Activated CD8-positive, alpha-beta T cell treated with anti-CD3 and anti-CD28 coated beads, Interleukin-2, amount 10 ng/mL, durations not matched to agents 7 days and 5 days (primary cell): ENCODE results near the gene ZFP57. TPM values are rescaled to one million over a fixed set of nuclear protein-coding genes. Genes with fewer than 3 reads are reported as not detected.
"Not testable (repeated sequence)": the region's sequence is repeated elsewhere in the genome, so short reads cannot be mapped to it uniquely, and the experiment has no call there.

ENCODE experiments used
- ATAC-seq: fragments of 150-1000 bp; cut with Tn5 transposase; one replicate; pipeline ENCODE4 v1.10.0; 2021; ENCODE audit warnings: moderate library complexity
- CTCF ChIA-PET: fragments of 350-600 bp; sonication (Branson Sonifier 250); formaldehyde crosslinking; loops from one replicate; lab custom pipeline; 2021; ENCODE audit warnings: antibody characterized with exemption; lab: Charles Lee
- POLR2A ChIA-PET: fragments of 350-600 bp; sonication (Branson Sonifier 250); formaldehyde crosslinking; loops from one replicate; lab custom pipeline; 2021; ENCODE audit warnings: antibody characterized with exemption; lab: Charles Lee
- DNase-seq: peaks from one replicate; pipeline ENCODE4 v3.0.0-alpha.2; 2020
- H3K27ac Mint-ChIP-seq: one replicate; pipeline ENCODE4 v1.8.0; 2021; ENCODE audit warnings: mild to moderate bottlenecking, mixed read lengths
- H3K27me3 Mint-ChIP-seq: one replicate; pipeline ENCODE4 v1.8.0; 2021; ENCODE audit warnings: low read depth, mixed read lengths
- H3K36me3 Mint-ChIP-seq: one replicate; pipeline ENCODE4 v1.8.0; 2021; ENCODE audit warnings: low read depth, mixed read lengths
- H3K4me1 Mint-ChIP-seq: one replicate; pipeline ENCODE4 v1.8.0; 2021; ENCODE audit warnings: low read depth, mixed read lengths
- H3K4me3 Mint-ChIP-seq: one replicate; pipeline ENCODE4 v1.8.0; 2021; ENCODE audit warnings: mild to moderate bottlenecking, mixed read lengths
- H3K9me3 Mint-ChIP-seq: one replicate; pipeline ENCODE4 v1.8.0; 2022; ENCODE audit warnings: mixed read lengths; ENCODE audit not compliant: insufficient read depth
- total RNA-seq, 2 experiments: library from RNA; stranded (reverse); gene quantifications; one replicate each; pipeline ENCODE4 v1.2.3, GENCODE V29; 2021

The ZFP57 gene
- total RNA-seq, 2 experiments from 2014 or later = not detected

DNA sequence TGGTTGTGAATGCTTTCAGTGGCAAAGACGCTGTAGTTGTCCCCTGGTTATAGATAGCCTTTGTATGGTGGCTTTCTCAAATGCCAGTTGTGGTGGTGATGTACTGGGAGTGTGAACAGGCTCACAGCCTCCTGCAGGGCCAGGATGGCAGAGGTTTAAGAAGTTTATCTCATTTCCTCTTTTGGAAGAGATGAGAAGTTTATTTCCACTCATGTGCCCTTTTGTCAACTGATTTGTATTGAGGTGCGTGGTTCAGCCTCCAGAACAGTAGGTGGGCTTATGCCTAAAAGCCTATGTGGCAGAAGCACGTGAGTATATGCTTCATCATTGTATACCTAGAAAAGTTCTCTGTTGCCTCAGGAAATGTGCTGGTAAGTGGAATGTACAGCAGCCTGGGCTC, 13.7 kb upstream of the ZFP57 start:
- DNase-seq (no peak), ATAC-seq (no peak)
- H3K27me3 Mint-ChIP-seq = peaks cover 12% of the 10 kb centered on the region
- H3K4me1 Mint-ChIP-seq = no peaks in the 10 kb centered on the region
- CTCF ChIA-PET = interaction anchor here (1.6 kb wide), 1 partner anchor 41 kb away, joined by 6 read pairs; no protein-coding TSS in a partner anchor
- H3K9me3 Mint-ChIP-seq = peaks cover 5% of the 10 kb centered on the region
- peaks cover 3% of the 10 kb centered on the region for H3K36me3 Mint-ChIP-seq
- no peak overlapping the region for H3K27ac Mint-ChIP-seq
- POLR2A ChIA-PET = no interaction called here
- H3K4me3 Mint-ChIP-seq = no peak overlapping the region

DNA sequence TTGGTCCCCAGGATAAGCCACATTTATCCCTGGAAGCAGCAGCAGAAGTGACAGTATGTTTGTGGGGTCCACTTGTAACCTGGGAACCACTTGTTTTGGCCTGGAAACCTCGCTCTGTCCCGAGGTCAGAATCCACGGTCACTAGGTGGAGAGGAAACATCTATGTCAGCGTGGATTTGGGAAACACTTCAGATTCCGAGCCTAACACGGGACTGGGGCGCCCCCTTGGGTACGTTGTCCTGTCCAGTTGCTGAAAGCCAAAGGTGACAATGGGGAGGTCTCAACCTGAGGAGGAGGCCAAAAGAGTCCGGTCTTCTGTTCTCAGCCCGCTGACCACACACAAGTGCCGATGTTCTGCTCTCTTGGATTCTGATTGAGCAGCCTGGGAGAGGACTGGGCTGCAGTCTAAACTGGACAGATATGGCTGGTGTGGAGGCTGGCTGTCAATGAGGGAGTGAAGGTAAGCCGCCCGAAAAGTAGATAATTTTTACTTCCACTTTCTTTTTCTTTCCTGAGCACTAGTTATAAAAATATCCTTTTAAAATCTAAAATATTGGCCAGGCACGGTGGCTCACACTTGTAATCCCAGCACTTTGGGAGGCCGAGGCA, 4.9 kb upstream of the ZFP57 start:
- CTCF ChIA-PET = interaction anchor here (2.8 to 2.9 kb wide), 2 partner anchors 32 to 37 kb away, joined by 12 to 19 read pairs; no protein-coding TSS in a partner anchor
- Mint-ChIP-seq H3K36me3 (no peaks in the 10 kb centered on the region), H3K9me3 (no peaks in the 10 kb centered on the region), H3K27me3 (peaks cover 4% of the 10 kb centered on the region), H3K4me3 (no peak overlapping the region), H3K27ac (no peak overlapping the region), H3K4me1 (peaks cover 6% of the 10 kb centered on the region)
- ATAC-seq (no peak), DNase-seq (no peak)
- POLR2A ChIA-PET = no interaction called here

- no peaks in the 10 kb centered on the region for H3K36me3 Mint-ChIP-seq
- CTCF ChIA-PET = interaction anchor here (1.6 kb wide), 1 partner anchor 28 kb away, joined by 5 read pairs; no protein-coding TSS in a partner anchor
- no peak overlapping the region for H3K4me3 Mint-ChIP-seq
- ATAC-seq = no peak
- peaks cover 4% of the 10 kb centered on the region for H3K27me3 Mint-ChIP-seq
- no peak for DNase-seq
- H3K27ac Mint-ChIP-seq = no peak overlapping the region
- POLR2A ChIA-PET = no interaction called here
- H3K4me1 Mint-ChIP-seq = peaks cover 12% of the 10 kb centered on the region
- H3K9me3 Mint-ChIP-seq = no peaks in the 10 kb centered on the region
Measured at GRCh38 chr6:29681811-29682210, 859 bp upstream of the ZFP57 start.

DNA sequence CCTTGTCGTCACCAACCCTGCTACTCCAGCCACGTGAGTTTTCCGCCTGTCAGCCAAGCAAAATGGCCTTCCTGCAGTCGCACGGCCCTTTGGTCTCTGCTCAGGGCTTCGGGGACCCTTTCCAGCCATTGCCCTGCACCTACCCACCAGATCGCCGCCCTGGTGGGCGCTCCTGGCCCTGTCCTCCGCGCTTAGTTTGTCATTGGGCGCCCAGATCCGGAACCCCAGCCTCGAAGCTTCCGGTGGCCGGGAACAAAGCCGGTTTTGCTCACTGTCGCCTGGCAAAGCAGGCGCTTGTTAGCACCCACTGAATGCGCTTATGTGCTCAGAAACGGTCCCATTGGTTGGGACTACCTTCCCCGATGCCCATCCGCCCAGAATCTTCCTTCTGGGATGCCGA, 536 bp downstream of the ZFP57 start:
- no peak for DNase-seq
- peaks cover 16% of the 10 kb centered on the region for H3K4me1 Mint-ChIP-seq
- ChIA-PET CTCF (interaction anchor here (6.2 kb wide), 1 partner anchor 29 kb away, joined by 69 read pairs; no protein-coding TSS in a partner anchor), POLR2A (no interaction called here)
- no peaks in the 10 kb centered on the region for H3K9me3 Mint-ChIP-seq
- H3K27me3 Mint-ChIP-seq = peaks cover 2% of the 10 kb centered on the region
- H3K27ac Mint-ChIP-seq = no peak overlapping the region
- ATAC-seq = no peak
- no peak overlapping the region for H3K4me3 Mint-ChIP-seq
- H3K36me3 Mint-ChIP-seq = no peaks in the 10 kb centered on the region

DNA sequence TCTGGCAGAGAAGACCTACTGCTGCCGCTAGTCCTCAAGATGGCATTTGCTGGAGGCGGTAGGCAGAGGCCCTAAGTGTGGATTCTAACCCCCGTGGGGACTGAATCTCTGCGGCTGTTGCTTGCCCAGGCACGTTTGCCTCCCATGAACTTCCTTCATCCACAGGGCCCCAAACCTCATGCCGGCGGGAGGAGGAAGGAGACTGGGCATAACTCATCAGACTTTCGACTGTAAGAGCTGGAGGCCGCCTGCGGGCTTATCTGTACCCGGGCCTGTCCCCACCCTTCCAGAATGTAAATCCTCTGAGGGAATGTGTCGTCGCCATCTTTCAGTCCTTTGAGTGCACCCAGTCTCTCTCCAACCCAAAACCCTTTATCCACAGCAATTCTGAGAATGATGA, 990 bp downstream of the ZFP57 start:
- peaks cover 16% of the 10 kb centered on the region for H3K4me1 Mint-ChIP-seq

GRCh38 chr6:29678114-29678513, 2.8 kb downstream of the ZFP57 start:
- POLR2A ChIA-PET = no interaction called here
- H3K9me3 Mint-ChIP-seq = no peaks in the 10 kb centered on the region
- peaks cover 7% of the 10 kb centered on the region for H3K27me3 Mint-ChIP-seq
- no peak overlapping the region for H3K27ac Mint-ChIP-seq
- no peak for ATAC-seq
- DNase-seq = no peak
- CTCF ChIA-PET = interaction anchor here (1.2 to 6.2 kb wide), 2 partner anchors 18 to 26 kb away, joined by 4 to 69 read pairs; no protein-coding TSS in a partner anchor
- H3K4me1 Mint-ChIP-seq = peaks cover 10% of the 10 kb centered on the region
- no peak overlapping the region for H3K4me3 Mint-ChIP-seq
- H3K36me3 Mint-ChIP-seq = no peaks in the 10 kb centered on the region

More for the DNA sequence above, 990 bp downstream of the ZFP57 start:
- H3K9me3 Mint-ChIP-seq = no peaks in the 10 kb centered on the region
- ChIA-PET CTCF (interaction anchor here (6.2 kb wide), 1 partner anchor 28 kb away, joined by 69 read pairs; no protein-coding TSS in a partner anchor), POLR2A (no interaction called here)
- H3K36me3 Mint-ChIP-seq = no peaks in the 10 kb centered on the region
- ATAC-seq = no peak
- no peaks in the 10 kb centered on the region for H3K27me3 Mint-ChIP-seq
- no peak overlapping the region for H3K27ac Mint-ChIP-seq
- no peak for DNase-seq
- no peak overlapping the region for H3K4me3 Mint-ChIP-seq

DNA sequence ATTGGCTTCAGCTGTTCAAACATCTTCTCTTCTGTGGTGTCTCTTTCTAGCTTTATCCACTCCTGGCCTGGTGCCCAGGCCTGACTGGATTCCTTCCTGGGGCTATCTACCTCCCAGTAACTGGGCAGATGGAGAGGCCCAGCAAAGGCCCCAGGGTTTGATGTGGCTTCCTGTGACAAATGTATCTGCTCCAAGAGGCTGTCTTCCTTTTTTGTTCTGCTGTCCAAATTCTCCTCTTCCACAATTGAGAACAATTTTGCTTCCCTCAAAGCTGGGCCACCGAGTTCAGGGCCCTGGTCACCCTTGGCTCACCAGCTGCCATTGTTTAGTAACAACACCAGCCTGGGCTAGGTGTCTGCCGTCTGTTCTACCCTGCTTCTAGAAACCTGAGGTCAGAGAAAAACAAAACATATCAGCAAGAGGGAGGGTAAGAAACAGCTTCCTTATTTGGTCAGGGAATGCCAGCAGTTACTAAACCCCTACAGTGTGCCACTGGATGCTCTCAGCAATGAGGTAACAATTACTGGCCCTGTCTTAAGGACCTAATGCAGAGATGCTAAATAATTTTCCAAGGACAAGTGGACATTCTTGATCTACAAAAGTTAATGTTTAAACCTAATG, 3.9 kb downstream of the ZFP57 start:
- Mint-ChIP-seq H3K4me3 (no peak overlapping the region), H3K4me1 (peaks cover 10% of the 10 kb centered on the region), H3K27ac (no peak overlapping the region), H3K9me3 (no peaks in the 10 kb centered on the region), H3K27me3 (peaks cover 9% of the 10 kb centered on the region), H3K36me3 (no peaks in the 10 kb centered on the region)
- ATAC-seq = no peak
- CTCF ChIA-PET = interaction anchor here (1.2 to 6.2 kb wide), 3 partner anchors 20 to 26 kb away, joined by 3 to 69 read pairs (median 4); no protein-coding TSS in a partner anchor
- POLR2A ChIA-PET = no interaction called here
- no peak for DNase-seq

- Mint-ChIP-seq H3K27ac (no peak overlapping the region), H3K9me3 (no peaks in the 10 kb centered on the region), H3K4me1 (peaks cover 10% of the 10 kb centered on the region), H3K27me3 (peaks cover 16% of the 10 kb centered on the region), H3K36me3 (no peaks in the 10 kb centered on the region), H3K4me3 (no peak overlapping the region)
- DNase-seq (no peak), ATAC-seq (no peak)
- ChIA-PET CTCF (interaction anchor here (1.6 to 6.2 kb wide), 2 partner anchors 24 to 159 kb away, joined by 4 to 69 read pairs; no protein-coding TSS in a partner anchor), POLR2A (no interaction called here)
Measured at GRCh38 chr6:29675561-29675960, 5.4 kb downstream of the ZFP57 start.

DNA sequence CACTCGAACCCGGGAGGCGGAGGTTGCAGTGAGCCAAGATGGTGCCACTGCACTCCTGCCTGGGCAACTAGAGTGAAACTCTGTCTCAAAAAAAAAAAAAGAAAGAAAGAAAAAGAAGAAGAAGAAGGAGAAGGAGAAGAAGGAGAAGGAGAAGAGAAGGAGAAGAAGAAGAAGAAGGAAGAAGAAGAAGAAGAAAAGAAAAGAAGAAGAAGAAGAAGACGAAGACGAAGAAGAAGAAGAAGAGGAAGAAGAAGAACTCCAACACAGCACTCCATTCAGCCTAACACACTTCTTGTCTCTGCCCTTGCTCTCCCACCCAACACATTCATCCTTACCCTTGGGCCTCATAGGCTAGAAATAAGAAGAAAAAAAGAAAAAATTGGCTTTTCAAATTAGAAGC, 6.9 kb downstream of the ZFP57 start:
- Mint-ChIP-seq H3K27me3 (peaks cover 16% of the 10 kb centered on the region), H3K36me3 (no peaks in the 10 kb centered on the region), H3K4me1 (peaks cover 10% of the 10 kb centered on the region), H3K9me3 (no peaks in the 10 kb centered on the region), H3K27ac (no peak overlapping the region), H3K4me3 (no peak overlapping the region)
- ATAC-seq = no peak
- no peak for DNase-seq
- CTCF ChIA-PET = interaction anchor here (1.6 kb wide), 1 partner anchor 160 kb away, joined by 4 read pairs; no protein-coding TSS in a partner anchor
- POLR2A ChIA-PET = no interaction called here

DNA sequence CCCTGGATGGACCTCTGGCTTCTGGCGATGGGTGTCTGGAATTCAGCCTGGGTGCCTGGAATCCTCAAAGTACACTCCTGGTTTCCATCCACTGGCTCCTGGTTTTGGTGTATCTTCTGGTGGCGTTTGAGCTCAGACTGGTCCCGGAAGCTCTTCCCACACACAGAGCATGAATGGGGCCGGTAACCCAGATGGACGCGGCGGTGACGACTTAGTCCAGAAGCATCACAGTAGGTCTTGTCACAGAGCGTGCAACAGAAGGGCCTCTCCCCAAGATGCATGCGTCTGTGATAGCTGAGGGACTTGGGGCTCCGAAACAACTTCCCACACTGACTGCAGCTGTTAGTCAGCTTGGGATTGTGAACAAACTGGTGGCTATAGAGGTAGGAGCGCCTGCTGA, 7.8 kb downstream of the ZFP57 start:
- no peaks in the 10 kb centered on the region for H3K36me3 Mint-ChIP-seq
- no peak overlapping the region for H3K4me3 Mint-ChIP-seq

DNA sequence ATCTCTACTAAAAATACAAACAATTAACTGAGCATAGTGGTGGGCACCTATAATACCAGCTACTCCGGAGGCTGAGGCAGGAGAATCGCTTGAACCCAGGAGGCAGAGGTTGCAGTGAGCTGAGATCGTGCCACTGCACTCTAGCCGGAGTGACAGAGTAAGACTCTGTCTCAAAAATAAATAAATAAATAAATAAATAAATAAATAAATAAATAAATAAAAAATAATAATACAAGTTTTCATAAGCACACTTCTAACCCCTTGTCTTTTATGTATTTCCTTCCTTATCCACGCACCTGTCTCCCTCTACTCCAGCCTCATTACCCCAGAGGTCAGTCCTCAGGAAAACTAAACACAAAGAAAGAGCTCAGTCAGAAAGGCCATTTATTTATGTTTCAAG, 8.8 kb downstream of the ZFP57 start:
- peaks cover 26% of the 10 kb centered on the region for H3K27me3 Mint-ChIP-seq
- H3K4me1 Mint-ChIP-seq, DNase-seq, ATAC-seq, H3K4me3 Mint-ChIP-seq, POLR2A ChIA-PET, H3K36me3 Mint-ChIP-seq, H3K9me3 Mint-ChIP-seq, H3K27ac Mint-ChIP-seq: not testable (repeated sequence)
- CTCF ChIA-PET = interaction anchor here (2.0 to 3.6 kb wide), 2 partner anchors 19 to 22 kb away, joined by 7 to 15 read pairs; no protein-coding TSS in a partner anchor

More for the DNA sequence above, 7.8 kb downstream of the ZFP57 start:
- Mint-ChIP-seq H3K27me3 (peaks cover 20% of the 10 kb centered on the region), H3K9me3 (no peaks in the 10 kb centered on the region), H3K27ac (no peak overlapping the region), H3K4me1 (peaks cover 10% of the 10 kb centered on the region)
- POLR2A ChIA-PET = no interaction called here
- CTCF ChIA-PET = interaction anchor here (0.8 to 2.0 kb wide), 2 partner anchors 19 to 23 kb away, joined by 6 to 7 read pairs; no protein-coding TSS in a partner anchor
- DNase-seq = no peak
- ATAC-seq = no peak

DNA sequence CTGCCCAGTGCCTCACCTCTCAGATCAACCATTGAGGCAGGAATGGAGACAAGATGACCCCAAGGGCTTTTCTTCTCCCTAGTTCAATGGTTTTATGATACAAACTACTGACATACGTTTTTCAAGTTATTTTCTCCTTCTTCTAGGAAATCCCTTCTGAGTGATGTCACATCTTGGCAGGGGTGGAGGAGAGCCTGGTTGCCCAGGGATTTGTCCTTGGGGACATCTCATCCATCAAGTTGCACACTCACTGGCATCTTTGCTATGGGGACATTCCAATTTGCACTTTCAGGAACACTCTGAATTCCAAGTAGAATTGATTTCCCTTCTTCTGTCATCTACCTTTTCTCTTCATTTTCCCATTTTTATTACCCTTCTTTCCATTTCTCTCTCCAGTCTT, 9.9 kb downstream of the ZFP57 start:
- no peaks in the 10 kb centered on the region for H3K4me1 Mint-ChIP-seq
- ATAC-seq (no peak), DNase-seq (no peak)
- no peaks in the 10 kb centered on the region for H3K9me3 Mint-ChIP-seq
- peaks cover 27% of the 10 kb centered on the region for H3K27me3 Mint-ChIP-seq
- CTCF ChIA-PET = interaction anchor here (3.6 kb wide), 1 partner anchor 18 kb away, joined by 15 read pairs; no protein-coding TSS in a partner anchor
- no peak overlapping the region for H3K4me3 Mint-ChIP-seq
- no peaks in the 10 kb centered on the region for H3K36me3 Mint-ChIP-seq
- H3K27ac Mint-ChIP-seq = no peak overlapping the region
- POLR2A ChIA-PET = no interaction called here
